DMS153 treated with DMSO at 0.1 percent for 48 hours (cell line): ENCODE data around the gene CCL15.
"Not testable (repeated sequence)": the region's sequence is repeated elsewhere in the genome, so short reads cannot be mapped to it uniquely, and the experiment has no call there.

Experiments
- DNase-seq: peaks from one replicate; lab custom pipeline; 2025; ENCODE audit not compliant: unreplicated experiment; lab: John Stamatoyannopoulos, UW

CCL15 gene

DNA sequence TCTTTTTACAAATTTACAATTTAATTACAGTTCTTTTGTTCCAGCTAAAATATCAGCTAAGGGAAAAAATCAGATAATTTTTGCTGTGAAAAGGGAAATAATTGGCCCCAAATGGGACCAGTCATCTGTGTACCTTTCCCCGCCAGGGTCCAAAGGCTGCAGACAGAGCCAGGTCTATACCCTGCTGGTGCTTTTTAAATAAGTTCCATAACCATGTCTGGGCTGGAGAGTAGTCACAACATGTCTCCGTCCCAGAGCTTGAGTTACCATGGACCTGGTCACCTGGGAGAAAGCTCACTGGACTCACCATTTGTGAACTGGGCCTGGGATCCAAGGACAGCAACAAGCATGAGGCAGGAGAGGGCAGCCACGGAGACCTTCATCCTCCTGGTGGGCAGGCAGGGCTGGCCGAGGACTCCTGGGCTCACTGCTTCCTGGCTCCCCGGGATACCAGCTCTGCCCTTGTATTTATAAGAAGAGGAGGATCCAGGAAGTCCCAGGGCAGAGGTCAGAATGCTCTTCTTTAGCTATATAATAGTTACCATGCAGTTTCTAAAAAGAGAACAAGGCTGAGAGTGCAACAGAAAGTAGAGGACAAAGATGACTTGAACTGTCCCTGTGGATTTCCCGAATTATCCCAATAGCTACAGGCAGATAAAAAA, at the start of gene CCL15:
Gene CCL15 (minus strand): TSS at position 444 of the 662 bp plus-strand sequence. CDS start 61 bp downstream, at position 383.
- no peak for DNase-seq

DNA sequence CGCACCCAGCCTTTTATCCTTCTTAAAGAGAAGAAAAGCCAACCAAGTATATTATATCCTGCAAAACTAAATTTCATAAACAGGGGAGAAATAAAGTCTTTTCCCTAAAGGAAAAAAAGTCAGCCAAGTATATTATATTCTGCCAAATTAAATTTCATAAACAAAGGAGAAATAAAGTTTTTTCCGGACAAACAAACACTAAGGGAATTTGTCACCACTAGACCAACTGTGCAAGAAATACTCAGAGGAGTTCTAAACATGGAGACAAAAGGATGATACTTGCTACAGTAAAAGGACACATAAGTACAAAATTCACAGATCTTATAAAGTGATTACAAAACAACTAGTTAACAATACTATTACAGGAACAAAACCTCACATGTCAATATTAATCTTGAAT, 48.3 kb upstream of the CCL15 start:
- no peak for DNase-seq

- DNase-seq = no peak
Measured at GRCh38 chr17:36048066-36048465, 46.7 kb upstream of the CCL15 start.

- DNase-seq = no peak
Measured at GRCh38 chr17:36036235-36036634, 34.9 kb upstream of the CCL15 start.

DNA sequence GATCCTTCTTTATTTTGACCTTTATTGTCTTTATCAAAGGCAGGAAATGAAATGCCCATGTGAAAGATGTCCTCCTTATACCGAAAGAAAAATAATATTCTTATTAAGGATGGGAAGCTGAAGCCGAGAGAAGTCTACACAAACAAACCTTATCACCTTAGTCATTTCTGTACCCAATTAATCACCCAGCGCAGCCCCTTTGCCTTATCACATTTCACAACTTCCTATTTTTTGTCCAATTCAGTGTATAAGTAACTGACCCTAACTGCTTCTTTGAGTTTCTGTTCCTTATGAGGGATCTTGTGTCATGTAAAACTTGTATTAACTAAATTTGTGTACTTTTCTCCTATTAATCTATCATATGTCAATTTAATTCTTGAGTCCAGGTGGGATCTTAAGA, 32.8 kb upstream of the CCL15 start:
- no peak for DNase-seq

- no peak for DNase-seq
Measured at GRCh38 chr17:36030956-36031355, 29.6 kb upstream of the CCL15 start.

DNA sequence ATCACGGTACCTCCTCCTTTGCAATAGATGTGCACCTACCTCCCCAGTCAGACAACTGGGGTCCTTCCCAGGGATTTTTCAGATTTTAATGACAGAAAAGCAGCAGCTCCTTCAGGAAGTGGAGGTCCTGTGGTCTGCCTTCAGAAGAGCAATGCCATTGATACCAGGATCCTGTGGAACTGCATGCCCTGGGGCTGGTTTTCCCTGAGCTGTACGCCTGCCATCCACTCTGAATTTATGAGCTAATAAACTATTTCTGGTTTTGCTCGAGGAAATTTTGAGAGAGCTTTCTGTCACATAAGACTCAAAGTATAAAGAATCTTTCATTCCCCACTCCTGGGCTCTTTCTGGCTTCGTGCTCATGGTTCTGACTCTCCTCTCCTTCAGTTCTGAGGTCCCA, 26.4 kb upstream of the CCL15 start:
- DNase-seq = no peak

- no peak for DNase-seq
Measured at GRCh38 chr17:36024106-36024869, 22.9 kb upstream of the CCL15 start.

- DNase-seq = no peak
Measured at GRCh38 chr17:36019423-36019822, 18.1 kb upstream of the CCL15 start.

DNA sequence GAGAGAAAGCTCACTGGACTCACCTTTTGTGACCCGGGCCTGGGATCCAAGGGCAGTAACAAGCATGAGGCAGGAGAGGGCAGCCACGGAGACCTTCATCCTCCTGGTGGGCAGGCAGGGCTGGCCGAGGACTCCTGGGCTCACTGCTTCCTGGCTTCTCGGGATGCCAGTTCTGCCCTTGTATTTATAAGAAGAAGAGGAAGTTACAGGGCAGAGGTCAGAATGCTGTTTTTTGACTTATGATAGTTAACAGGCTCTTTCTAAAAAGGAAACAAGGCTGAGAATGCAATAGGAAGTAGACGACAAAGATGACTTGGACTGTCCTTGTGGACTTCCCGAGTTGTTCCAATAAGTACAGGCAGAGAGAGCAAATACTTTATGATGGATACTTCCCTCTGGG, 16.4 kb upstream of the CCL15 start, which contains the start of gene CCL23:
Gene CCL23 (minus strand): TSS at position 174 of the 400 bp plus-strand sequence. CDS start 75 bp downstream, at position 99.
- DNase-seq = no peak

- DNase-seq = no peak
Measured at GRCh38 chr17:36016555-36016954, 15.2 kb upstream of the CCL15 start.

GRCh38 chr17:36015895-36016294, 14.5 kb upstream of the CCL15 start:
- DNase-seq = not testable (repeated sequence)

DNA sequence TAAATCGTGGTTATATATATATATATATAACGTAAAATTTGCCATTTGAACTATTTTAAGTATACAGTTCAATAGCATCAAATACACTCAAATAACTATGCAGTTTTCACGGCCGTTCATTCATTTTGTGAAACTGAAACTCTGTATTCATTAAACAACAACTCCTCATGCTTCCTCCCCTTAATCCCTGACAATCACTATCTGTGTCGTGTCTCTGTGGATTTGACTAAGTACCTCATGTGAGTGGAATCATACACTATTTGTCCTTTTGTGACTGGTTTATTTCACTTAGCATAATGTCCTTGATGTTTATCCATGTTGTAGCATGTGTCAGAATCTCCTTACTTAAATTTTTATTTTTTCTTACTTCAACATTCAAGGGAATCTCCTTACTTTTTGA, 13.6 kb upstream of the CCL15 start:
- DNase-seq = no peak

- no peak for DNase-seq
Measured at GRCh38 chr17:36011201-36011600, 9.8 kb upstream of the CCL15 start.

GRCh38 chr17:36008998-36009665, 7.8 kb upstream of the CCL15 start:
- no peak for DNase-seq

- peak; percentile 54 for DNase-seq
Measured at GRCh38 chr17:36004594-36005108, 3.3 kb upstream of the CCL15 start.

DNA sequence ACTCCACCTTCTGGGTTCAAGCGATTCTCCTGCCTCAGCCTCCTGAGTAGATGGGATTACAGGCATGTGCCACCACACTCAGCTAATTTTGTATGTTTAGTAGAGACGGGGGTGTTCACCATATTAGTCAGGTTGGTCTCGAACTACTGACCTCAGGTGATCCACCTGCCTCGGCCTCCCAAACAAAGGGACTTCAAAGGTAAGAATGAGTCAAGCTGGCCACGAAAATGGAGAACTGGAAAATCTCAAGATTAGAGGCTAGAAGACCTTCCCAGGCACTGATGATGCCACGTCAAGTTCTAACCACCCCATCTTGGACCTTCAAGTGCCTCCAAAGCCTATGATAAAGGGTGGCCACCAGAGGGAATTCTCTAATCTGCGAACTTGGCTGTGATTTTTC, 1.3 kb upstream of the CCL15 start:
- DNase-seq = no peak

DNA sequence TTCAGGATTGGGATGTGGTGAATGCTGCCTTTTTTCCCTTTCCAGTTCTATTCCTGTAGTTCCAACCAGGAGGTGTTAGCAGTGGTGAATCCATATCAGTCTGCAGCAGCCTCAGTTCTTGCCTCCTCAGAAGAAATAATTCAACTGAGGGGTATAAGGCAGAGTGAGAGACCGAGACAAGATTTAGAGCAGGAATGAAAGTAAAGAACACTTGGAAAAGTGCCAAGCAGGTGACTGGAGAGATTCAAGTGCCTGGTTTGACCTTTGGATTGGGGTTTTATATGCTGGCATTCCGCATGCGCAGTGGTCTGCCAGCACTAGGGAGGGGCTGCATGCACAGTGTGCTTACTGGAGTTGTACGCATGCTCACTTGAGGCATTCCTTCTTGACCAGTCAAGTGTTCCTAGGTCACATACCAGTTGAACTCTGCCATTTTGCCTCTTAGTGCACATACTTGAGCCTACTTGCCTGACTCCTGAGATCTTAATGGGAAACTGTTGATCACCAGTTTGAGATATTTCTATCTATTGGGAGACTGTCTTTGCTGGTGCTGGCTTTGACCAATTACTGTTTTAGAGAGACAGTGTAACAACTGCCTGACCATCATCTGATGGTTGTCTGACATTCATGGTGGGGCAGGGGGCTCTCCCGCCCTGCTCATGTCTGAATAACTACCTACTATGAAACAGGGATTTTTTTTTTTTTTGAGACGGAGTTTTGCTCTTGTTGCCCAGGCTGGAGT, 680 bp upstream of the CCL15 start:
- DNase-seq = no peak

DNA sequence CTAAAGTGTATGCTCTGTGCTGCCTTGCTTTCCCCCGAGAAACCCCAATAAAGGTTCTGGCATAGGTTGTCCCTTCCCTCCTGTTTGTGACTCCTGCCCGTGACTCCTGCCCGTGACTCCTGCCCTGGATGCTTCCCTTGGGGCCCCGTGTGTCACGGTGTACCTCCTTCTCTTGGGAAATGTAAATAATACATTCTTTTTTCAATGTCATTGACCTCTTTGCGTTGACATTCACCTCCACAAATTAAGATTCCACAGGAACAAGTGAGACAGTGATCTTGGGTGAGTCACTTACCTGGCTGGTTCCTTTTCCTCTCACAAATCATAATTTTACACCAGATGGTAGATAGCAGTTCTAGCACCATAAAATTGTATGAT, 632 bp downstream of the CCL15 start:
- DNase-seq = no peak

GRCh38 chr17:35998756-35999155, 2.6 kb downstream of the CCL15 start:
- no peak for DNase-seq

- no peak for DNase-seq
Measured at GRCh38 chr17:35998018-35998545, 3.3 kb downstream of the CCL15 start.
